Sigmoid colon (tissue), 7 donors: ENCODE results near the gene SH3BP5. TPM values are rescaled to one million over a fixed set of nuclear protein-coding genes. Genes with fewer than 3 reads are reported as not detected.

ENCODE experiments used
- DNase-seq: peaks from one replicate; pipeline ENCODE4 v3.0.0-alpha.2; 2019
- H3K27ac ChIP-seq, 4 donors: fragments of 200-600 bp; sonication (generic); one replicate each; pipeline ENCODE4 v1.5.1; 2016 to 2019; ENCODE audit warnings: mild to moderate bottlenecking in 1 of 4
- H3K27me3 ChIP-seq, 3 donors: fragments of 200-600 bp; sonication (generic); one replicate each; pipeline ENCODE4 v1.5.1; 2019; ENCODE audit warnings: mild to moderate bottlenecking in 1 of 3
- H3K36me3 ChIP-seq, 4 donors: fragments of 200-600 bp; sonication (generic); one replicate each; pipeline ENCODE4 v1.5.1; 2016 to 2019
- H3K4me1 ChIP-seq, 4 donors: fragments of 200-600 bp; sonication (generic); one replicate each; pipeline ENCODE4 v1.5.1; 2017 to 2019
- H3K4me3 ChIP-seq, 4 donors: fragments of 200-600 bp; sonication (generic); one replicate each; pipeline ENCODE4 v1.5.1; 2017 to 2019; ENCODE audit warnings: mild to moderate bottlenecking in 2 of 4, moderate library complexity in 1 of 4
- H3K9me3 ChIP-seq, 4 donors: fragments of 200-600 bp in 3 of 4; sonication (generic) in 3 of 4; one replicate each; pipeline versions ENCODE4 v1.5.1 to v1.6.1; 2013 to 2019
- CTCF ChIP-seq, 4 experiments: fragments of 450-650 bp in 3 of 4; fragments of 200-600 bp in 1 of 4; IDR thresholded peaks; one replicate each; pipeline ENCODE4 v1.5.1; 2016 to 2019; ENCODE audit warnings: antibody characterized with exemption in 4 of 4, mild to moderate bottlenecking in 3 of 4, moderate library complexity in 2 of 4
- EP300 ChIP-seq, 4 donors: sonication (generic); formaldehyde crosslinking; IDR thresholded peaks; one replicate each; pipeline ENCODE4 v1.6.1; 2017; ENCODE audit warnings: antibody characterized with exemption in 4 of 4
- POLR2A ChIP-seq, 2 donors: fragments of 450-650 bp; IDR thresholded peaks; one replicate each; pipeline ENCODE4 v1.6.1; 2016; ENCODE audit warnings: antibody characterized with exemption in 2 of 2, mild to moderate bottlenecking in 2 of 2, moderate library complexity in 2 of 2
- POLR2AphosphoS5 ChIP-seq, 4 donors: sonication (generic); formaldehyde crosslinking; IDR thresholded peaks; one replicate each; pipeline ENCODE4 v1.6.1; 2017; ENCODE audit warnings: antibody characterized with exemption in 4 of 4
- WGBS, 2 donors: extraction: QIAGEN DNeasy Blood & Tissue Kit; methylation state at CpG; one replicate each; pipeline ENCODE4 v1.1.7; 2013; 5-methylcytosine and 5-hydroxymethylcytosine counted together
- intact Hi-C: fragments of 100-400 bp; cut with DNase I; formaldehyde crosslinking; loops from one replicate; pipeline ENCODE4 v1.15.1; 2023
- polyA plus RNA-seq, 3 donors: library from polyadenylated mRNA; stranded (reverse); fragments of 200-250 nt; gene quantifications; one replicate each; pipeline ENCODE4 v1.2.3, GENCODE V29; 2013
- total RNA-seq, 4 donors: library from RNA; depleted of rRNA; stranded (reverse); fragments of >200 nt; gene quantifications; one replicate each; pipeline ENCODE4 v1.1.0, GENCODE V29; 2016
- donor health status: healthy with polysubstance abuse.
- donor health status: Bipolar disorder and iron deficiency.
- donor health status: healthy.

The SH3BP5 gene
- total and polyA plus RNA-seq, 7 donors = 5.5 to 40.4 (median 31.2) TPM

DNA sequence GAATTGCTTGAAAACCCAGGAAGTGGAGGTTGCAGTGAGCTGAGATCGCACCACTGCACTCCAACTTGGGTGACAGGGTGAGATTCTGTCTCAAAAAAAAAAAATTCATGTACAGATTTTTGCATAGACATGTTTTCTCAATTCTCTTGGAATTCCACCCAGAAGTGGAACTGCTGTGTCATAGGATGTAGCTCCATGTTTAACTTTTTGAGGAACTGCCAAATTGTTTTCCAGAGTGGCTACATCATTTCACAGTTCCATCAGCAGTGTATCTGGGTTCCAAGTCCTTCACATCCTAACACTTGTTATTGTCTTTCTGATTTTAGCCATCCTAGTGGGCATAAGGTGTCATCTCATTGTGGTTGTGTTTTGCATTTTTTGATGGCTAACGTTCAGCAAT, 116.4 kb downstream of the SH3BP5 start:
- Histone ChIP-seq H3K36me3 (peaks cover 13 to 89% (median 32%) of the 10 kb centered on the region in 4 donors), H3K27ac (no peak overlapping the region), H3K9me3 (no peaks in the 10 kb centered on the region), H3K27me3 (no peaks in the 10 kb centered on the region), H3K4me3 (no peak overlapping the region), H3K4me1 (peaks cover 0 to 16% (median 10%) of the 10 kb centered on the region in 4 donors)
- 75 to 76% methylated on average over 2 of the region's 2 CpGs for WGBS, 2 donors
- DNase-seq = no peak
- TF ChIP-seq CTCF (IDR thresholded peaks at IDR 0.05) (no peak), EP300 (IDR thresholded peaks at IDR 0.05) (no peak), POLR2AphosphoS5 (IDR thresholded peaks at IDR 0.05) (no peak)
- intact Hi-C loops = no loop called here

DNA sequence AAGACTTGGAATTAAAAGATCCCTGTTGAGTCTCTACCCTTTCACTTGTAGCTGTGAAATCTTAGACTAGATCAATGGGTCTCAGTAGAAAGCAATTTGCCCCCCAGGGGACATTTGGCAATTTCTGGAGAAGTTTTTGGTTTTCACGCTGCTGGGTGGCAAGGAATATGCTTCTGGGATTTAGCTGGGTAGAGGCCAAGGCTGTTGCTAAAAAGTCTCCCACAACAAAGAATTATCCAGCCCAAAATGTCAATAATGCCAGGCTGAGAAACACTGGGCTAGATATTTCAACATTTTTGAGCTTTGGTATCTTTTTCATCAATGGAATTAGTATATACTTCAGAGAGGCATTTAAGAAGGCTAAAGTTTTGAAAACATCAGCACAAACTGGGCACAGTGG, 117.6 kb downstream of the SH3BP5 start:
- 98 to 100% methylated on average over 1 of the region's 1 CpG for WGBS, 2 donors
- H3K9me3 ChIP-seq = no peaks in the 10 kb centered on the region
- no peaks in the 10 kb centered on the region for H3K27me3 ChIP-seq
- no peak overlapping the region for H3K4me3 ChIP-seq
- peaks cover 13 to 84% (median 26%) of the 10 kb centered on the region in 4 donors for H3K36me3 ChIP-seq
- TF ChIP-seq POLR2A (IDR thresholded peaks at IDR 0.05) (no peak), CTCF (IDR thresholded peaks at IDR 0.05) (no peak), POLR2AphosphoS5 (IDR thresholded peaks at IDR 0.05) (no peak)
- H3K27ac ChIP-seq = no peak overlapping the region
- no peak for DNase-seq
- H3K4me1 ChIP-seq = peaks cover 0 to 24% (median 12%) of the 10 kb centered on the region in 4 donors
- intact Hi-C loops = no loop called here

GRCh38 chr3:15211937-15212336, 120.4 kb downstream of the SH3BP5 start:
- no peaks in the 10 kb centered on the region for H3K27me3 ChIP-seq
- peaks cover 6 to 64% (median 10%) of the 10 kb centered on the region in 4 donors for H3K36me3 ChIP-seq
- intact Hi-C loops = no loop called here
- no peak overlapping the region for H3K27ac ChIP-seq
- DNase-seq = no peak
- peaks cover 0 to 34% (median 26%) of the 10 kb centered on the region in 4 donors for H3K4me1 ChIP-seq
- no peak overlapping the region for H3K4me3 ChIP-seq
- H3K9me3 ChIP-seq = no peaks in the 10 kb centered on the region
- TF ChIP-seq EP300 (IDR thresholded peaks at IDR 0.05) (no peak), POLR2AphosphoS5 (IDR thresholded peaks at IDR 0.05) (no peak), POLR2A (IDR thresholded peaks at IDR 0.05) (no peak), CTCF (IDR thresholded peaks at IDR 0.05) (no peak)

- Histone ChIP-seq H3K4me3 (peak overlapping the region in 2 of 4 donors; percentile 94 to 96), H3K36me3 (peaks cover 5 to 27% (median 7%) of the 10 kb centered on the region in 4 donors), H3K27ac (peak overlapping the region; percentile 97 to 99 (median 98)), H3K4me1 (peaks cover 0 to 38% (median 30%) of the 10 kb centered on the region in 4 donors), H3K27me3 (no peaks in the 10 kb centered on the region), H3K9me3 (no peaks in the 10 kb centered on the region)
- WGBS, 2 donors = 70 to 74% methylated on average over 5 of the region's 5 CpGs
- intact Hi-C loops = loop anchor here (5.0 kb wide), 2 partner anchors 49 to 124 kb away; partner anchors contain the start of gene SH3BP5
- TF ChIP-seq EP300 (IDR thresholded peaks at IDR 0.05) = no peak
- no peak for TF ChIP-seq POLR2A (IDR thresholded peaks at IDR 0.05)
- no peak for TF ChIP-seq POLR2AphosphoS5 (IDR thresholded peaks at IDR 0.05)
- TF ChIP-seq CTCF (IDR thresholded peaks at IDR 0.05) = no peak
- no peak for DNase-seq
Observed at GRCh38 chr3:15207836-15208504, 124.4 kb downstream of the SH3BP5 start.
